Neutrophil (primary cell): ENCODE measurements around the gene MCC.

Experiments used
- H3K27ac ChIP-seq: fragments of 200-600 bp; sonication (generic); 2 replicates; pipeline ENCODE4 v1.5.1; 2016; ENCODE audit warnings: mild to moderate bottlenecking, moderate library complexity
- H3K27me3 ChIP-seq: fragments of 200-600 bp; sonication (generic); 2 replicates; pipeline ENCODE4 v1.6.0; 2016; ENCODE audit warnings: mild to moderate bottlenecking
- H3K36me3 ChIP-seq: fragments of 200-600 bp; sonication (generic); 2 replicates; pipeline ENCODE4 v1.5.1; 2017
- H3K4me1 ChIP-seq, 2 experiments: fragments of 200-600 bp in 1 of 2; sonication (generic) in 1 of 2; 1 replicate in 1 of 2; 2 replicates in 1 of 2; pipeline versions ENCODE4 v1.5.1 to v1.6.1; 2013 to 2016; ENCODE audit warnings: low read depth in 1 of 2, low read length in 1 of 2, mild to moderate bottlenecking in 1 of 2, moderate library complexity in 1 of 2; ENCODE audit not compliant: control insufficient read depth in 1 of 2, insufficient read depth in 1 of 2
- H3K4me3 ChIP-seq, 2 experiments: fragments of 200-600 bp in 1 of 2; sonication (generic) in 1 of 2; 1 replicate in 1 of 2; 2 replicates in 1 of 2; pipeline ENCODE4 v1.5.1; 2013 to 2016; ENCODE audit warnings: low read depth in 1 of 2, low read length in 1 of 2, mild to moderate bottlenecking in 1 of 2, moderate library complexity in 1 of 2
- H3K9me3 ChIP-seq: fragments of 200-600 bp; sonication (generic); 2 replicates; pipeline ENCODE4 v1.5.1; 2016
- CTCF ChIP-seq: fragments of 200-600 bp; sonication (generic); IDR thresholded peaks from 2 replicates; pipeline ENCODE4 v1.5.1; 2016; ENCODE audit warnings: antibody characterized with exemption

MCC gene

GRCh38 chr5:113063927-113064326, 424.3 kb downstream of the MCC start:
- peaks cover 11% of the 10 kb centered on the region for H3K27me3 ChIP-seq
- H3K4me3 ChIP-seq, result no peak overlapping the region
- TF ChIP-seq CTCF, result no peak
- no peak overlapping the region for H3K27ac ChIP-seq
- H3K9me3 ChIP-seq, result no peaks in the 10 kb centered on the region
- no peaks in the 10 kb centered on the region for H3K4me1 ChIP-seq
- H3K36me3 ChIP-seq, result no peaks in the 10 kb centered on the region

DNA sequence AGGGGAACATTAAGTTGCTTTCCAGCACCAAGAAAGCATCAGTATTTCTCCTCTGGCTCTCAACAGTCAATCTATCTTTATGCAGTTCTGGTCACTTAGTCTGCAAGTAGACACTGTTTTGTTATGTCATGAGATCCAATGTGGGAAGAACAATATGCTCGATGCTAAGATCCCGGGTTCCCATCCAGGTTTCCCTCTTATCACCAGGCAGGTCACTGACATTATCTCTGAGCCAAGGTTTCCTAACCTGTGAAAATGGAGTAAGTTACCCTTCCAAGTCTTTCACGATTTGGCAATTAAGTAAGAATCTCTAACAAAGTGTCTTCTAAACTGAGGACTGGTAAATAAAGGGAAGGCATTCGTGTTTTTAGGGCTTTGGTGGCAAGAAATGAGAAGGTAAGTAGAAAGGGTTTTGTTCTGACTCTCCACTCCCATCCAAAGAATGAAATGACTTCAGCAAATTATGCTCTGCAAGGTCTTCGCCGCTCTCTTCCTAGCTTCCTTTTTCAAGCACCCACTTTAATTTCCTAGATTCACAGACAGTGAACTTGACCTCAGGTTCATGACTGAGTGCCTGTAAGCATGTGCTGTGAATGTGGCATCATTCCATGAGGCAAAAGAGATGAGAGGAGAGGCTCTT, 425.3 kb downstream of the MCC start:
- no peaks in the 10 kb centered on the region for H3K4me1 ChIP-seq
- no peak for TF ChIP-seq CTCF
- no peak overlapping the region for H3K27ac ChIP-seq
- H3K9me3 ChIP-seq, result no peaks in the 10 kb centered on the region
- H3K4me3 ChIP-seq, result no peak overlapping the region
- H3K36me3 ChIP-seq, result no peaks in the 10 kb centered on the region
- H3K27me3 ChIP-seq, result peaks cover 11% of the 10 kb centered on the region

- H3K36me3 ChIP-seq, result no peaks in the 10 kb centered on the region
- peaks cover 11% of the 10 kb centered on the region for H3K27me3 ChIP-seq
- H3K4me3 ChIP-seq, result no peak overlapping the region
- no peaks in the 10 kb centered on the region for H3K9me3 ChIP-seq
- no peaks in the 10 kb centered on the region for H3K4me1 ChIP-seq
- no peak for TF ChIP-seq CTCF
- H3K27ac ChIP-seq, result no peak overlapping the region
These were observed 426.1 kb downstream of the MCC start for GRCh38 chr5:113061846-113062780.

- Histone ChIP-seq H3K36me3 (no peaks in the 10 kb centered on the region), H3K4me3 (no peak overlapping the region)
These were observed 427.7 kb downstream of the MCC start for GRCh38 chr5:113060408-113061025.

More at GRCh38 chr5:113060408-113061025, 427.7 kb downstream of the MCC start:
- no peak for TF ChIP-seq CTCF
- Histone ChIP-seq H3K4me1 (no peaks in the 10 kb centered on the region), H3K27ac (no peak overlapping the region), H3K27me3 (peaks cover 11% of the 10 kb centered on the region), H3K9me3 (no peaks in the 10 kb centered on the region)
